Lower leg skin (tissue), 3 donors: Measurements from ENCODE around the gene PIP5KL1.

Experiments
- POLR2A ChIP-seq, 2 donors: fragments of 450-650 bp; IDR thresholded peaks; one replicate each; pipeline ENCODE4 v1.6.1; 2016 to 2017; ENCODE audit warnings: antibody characterized with exemption in 2 of 2, mild to moderate bottlenecking in 1 of 2, moderate library complexity in 1 of 2
- TF ChIP-seq, protein P1 (sequence below), 3 donors: fragments of 450-650 bp; IDR thresholded peaks; one replicate each; pipeline ENCODE4 v1.5.1; 2016; ENCODE audit warnings: antibody characterized with exemption in 3 of 3, mild to moderate bottlenecking in 3 of 3, moderate library complexity in 2 of 3

DNA sequence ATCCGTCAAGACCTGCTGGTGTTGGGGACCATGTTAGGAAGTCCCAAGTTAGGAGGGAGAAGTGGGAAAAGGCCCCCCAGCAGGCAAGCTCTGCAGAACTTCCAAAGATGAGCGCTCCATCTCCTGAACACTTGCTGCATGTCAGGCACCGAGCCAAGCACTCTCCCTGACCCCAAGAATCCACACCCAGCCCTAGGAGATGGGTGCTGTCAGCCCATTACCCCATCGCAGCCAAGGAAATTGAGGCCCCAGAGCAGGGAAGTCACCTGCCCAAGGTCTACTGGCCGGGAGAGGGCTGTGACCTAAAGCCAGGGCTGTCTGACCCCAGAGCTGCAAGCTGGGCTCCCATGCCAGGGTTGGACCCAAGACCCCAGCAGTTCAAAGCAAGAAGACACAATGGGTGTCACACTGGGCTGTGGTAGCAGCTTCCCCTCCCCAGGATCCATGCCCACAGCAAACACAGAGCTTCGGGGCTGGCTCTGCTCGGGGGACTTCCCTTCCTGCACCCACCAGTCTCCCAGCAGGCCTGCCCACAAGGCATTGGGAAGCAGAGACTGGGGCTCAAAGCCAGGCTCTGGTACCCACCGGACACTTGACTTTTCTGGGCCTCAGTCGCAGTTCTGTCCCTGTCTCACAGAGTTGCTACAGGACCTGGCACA is 36.7 kb upstream of the PIP5KL1 start:
- TF ChIP-seq, protein P1, sequence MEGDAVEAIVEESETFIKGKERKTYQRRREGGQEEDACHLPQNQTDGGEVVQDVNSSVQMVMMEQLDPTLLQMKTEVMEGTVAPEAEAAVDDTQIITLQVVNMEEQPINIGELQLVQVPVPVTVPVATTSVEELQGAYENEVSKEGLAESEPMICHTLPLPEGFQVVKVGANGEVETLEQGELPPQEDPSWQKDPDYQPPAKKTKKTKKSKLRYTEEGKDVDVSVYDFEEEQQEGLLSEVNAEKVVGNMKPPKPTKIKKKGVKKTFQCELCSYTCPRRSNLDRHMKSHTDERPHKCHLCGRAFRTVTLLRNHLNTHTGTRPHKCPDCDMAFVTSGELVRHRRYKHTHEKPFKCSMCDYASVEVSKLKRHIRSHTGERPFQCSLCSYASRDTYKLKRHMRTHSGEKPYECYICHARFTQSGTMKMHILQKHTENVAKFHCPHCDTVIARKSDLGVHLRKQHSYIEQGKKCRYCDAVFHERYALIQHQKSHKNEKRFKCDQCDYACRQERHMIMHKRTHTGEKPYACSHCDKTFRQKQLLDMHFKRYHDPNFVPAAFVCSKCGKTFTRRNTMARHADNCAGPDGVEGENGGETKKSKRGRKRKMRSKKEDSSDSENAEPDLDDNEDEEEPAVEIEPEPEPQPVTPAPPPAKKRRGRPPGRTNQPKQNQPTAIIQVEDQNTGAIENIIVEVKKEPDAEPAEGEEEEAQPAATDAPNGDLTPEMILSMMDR (IDR thresholded peaks at IDR 0.05) = no peak
- no peak for TF ChIP-seq POLR2A (IDR thresholded peaks at IDR 0.05)
